ENCODE measurements around the gene PAXX. TPM values are rescaled to one million over a fixed set of nuclear protein-coding genes. Genes with fewer than 3 reads are reported as not detected.

PAXX gene
- polyA plus RNA-seq, 1 donor from 2014 or later, result 276 TPM

DNA sequence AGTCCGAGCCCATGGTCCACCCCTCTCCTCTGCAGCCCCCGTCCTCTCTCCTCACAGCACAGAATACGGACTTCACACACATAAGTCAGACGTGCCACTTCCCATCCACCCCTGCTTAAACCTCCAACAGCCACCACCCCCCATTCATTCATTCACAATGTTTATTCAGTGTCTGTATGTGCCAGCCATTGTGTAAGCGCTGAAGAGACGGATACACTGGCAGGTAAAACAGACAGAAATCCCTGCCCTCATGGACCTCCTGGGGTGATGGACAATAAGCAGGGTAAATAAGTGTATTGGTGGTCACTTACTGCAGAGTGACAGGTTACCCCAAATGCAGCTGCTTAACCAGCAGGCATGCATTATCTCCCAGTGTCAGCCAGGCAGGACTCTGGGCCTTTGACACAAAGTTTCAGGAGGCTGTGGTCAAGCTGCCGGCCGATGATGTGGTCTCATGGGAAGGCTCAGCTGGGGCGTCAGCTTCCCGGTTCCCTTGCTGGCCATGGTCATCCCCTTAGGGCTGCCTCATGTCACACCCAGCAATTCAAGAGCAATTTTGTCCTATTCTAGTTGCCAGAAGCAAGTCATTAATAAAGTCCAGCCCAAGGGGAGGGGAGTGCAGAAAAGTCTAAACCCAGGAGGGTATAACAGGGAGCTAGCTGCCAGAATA is 1.8 kb upstream of the PAXX start:
- TF ChIP-seq EP300 (conservative IDR thresholded peaks at IDR 0.05; ENCODE audit: poor library complexity, severe bottlenecking) (no peak), MXI1 (conservative IDR thresholded peaks at IDR 0.05; ENCODE audit: poor library complexity, severe bottlenecking) (no peak)
- TF ChIP-seq, protein P1, sequence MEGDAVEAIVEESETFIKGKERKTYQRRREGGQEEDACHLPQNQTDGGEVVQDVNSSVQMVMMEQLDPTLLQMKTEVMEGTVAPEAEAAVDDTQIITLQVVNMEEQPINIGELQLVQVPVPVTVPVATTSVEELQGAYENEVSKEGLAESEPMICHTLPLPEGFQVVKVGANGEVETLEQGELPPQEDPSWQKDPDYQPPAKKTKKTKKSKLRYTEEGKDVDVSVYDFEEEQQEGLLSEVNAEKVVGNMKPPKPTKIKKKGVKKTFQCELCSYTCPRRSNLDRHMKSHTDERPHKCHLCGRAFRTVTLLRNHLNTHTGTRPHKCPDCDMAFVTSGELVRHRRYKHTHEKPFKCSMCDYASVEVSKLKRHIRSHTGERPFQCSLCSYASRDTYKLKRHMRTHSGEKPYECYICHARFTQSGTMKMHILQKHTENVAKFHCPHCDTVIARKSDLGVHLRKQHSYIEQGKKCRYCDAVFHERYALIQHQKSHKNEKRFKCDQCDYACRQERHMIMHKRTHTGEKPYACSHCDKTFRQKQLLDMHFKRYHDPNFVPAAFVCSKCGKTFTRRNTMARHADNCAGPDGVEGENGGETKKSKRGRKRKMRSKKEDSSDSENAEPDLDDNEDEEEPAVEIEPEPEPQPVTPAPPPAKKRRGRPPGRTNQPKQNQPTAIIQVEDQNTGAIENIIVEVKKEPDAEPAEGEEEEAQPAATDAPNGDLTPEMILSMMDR (IDR thresholded peaks at IDR 0.05; ENCODE audit: poor library complexity, severe bottlenecking), result no peak
- H3K79me2 ChIP-seq (replicated peaks; ENCODE audit: insufficient read depth, low read length), result no peaks in the 10 kb centered on the region
- no peak overlapping the region for H3K9ac ChIP-seq (ENCODE audit: low read length)
- H3K27me3 ChIP-seq (ENCODE audit: insufficient read depth, low read depth, low read length), result peaks cover 13% of the 10 kb centered on the region
- no peak overlapping the region for H3K4me2 ChIP-seq (ENCODE audit: low read length)
- no peaks in the 10 kb centered on the region for H3K36me3 ChIP-seq (ENCODE audit: insufficient read depth, low read length)
- no peaks in the 10 kb centered on the region for H3F3A ChIP-seq (ENCODE audit: insufficient read depth, low read length, poor library complexity, severe bottlenecking)
- H3K9me2 ChIP-seq (ENCODE audit: insufficient read depth, low read length), result no peaks in the 10 kb centered on the region
- H3K27ac ChIP-seq (ENCODE audit: low read length), result no peak overlapping the region
- H3K9me3 ChIP-seq (ENCODE audit: low read length), result no peaks in the 10 kb centered on the region
- no peak overlapping the region for H3K4me3 ChIP-seq (ENCODE audit: low read length)
- H2AFZ ChIP-seq (ENCODE audit: low read depth, low read length), result no peak overlapping the region
- H4K20me1 ChIP-seq (ENCODE audit: insufficient read depth), result no peaks in the 10 kb centered on the region

- Histone ChIP-seq H3F3A (ENCODE audit: insufficient read depth, low read length, poor library complexity, severe bottlenecking) (no peaks in the 10 kb centered on the region), H3K36me3 (ENCODE audit: insufficient read depth, low read length) (no peaks in the 10 kb centered on the region), H3K4me3 (ENCODE audit: low read length) (peak overlapping the region; percentile 96), H3K79me2 (replicated peaks; ENCODE audit: insufficient read depth, low read length) (no peaks in the 10 kb centered on the region), H2AFZ (ENCODE audit: low read depth, low read length) (peak overlapping the region; percentile 70), H3K9me2 (ENCODE audit: insufficient read depth, low read length) (no peaks in the 10 kb centered on the region), H4K20me1 (ENCODE audit: insufficient read depth) (no peaks in the 10 kb centered on the region), H3K27me3 (ENCODE audit: insufficient read depth, low read depth, low read length) (no peaks in the 10 kb centered on the region), H3K9ac (ENCODE audit: low read length) (peak overlapping the region; percentile 81), H3K4me2 (ENCODE audit: low read length) (peak overlapping the region; percentile 87), H3K27ac (ENCODE audit: low read length) (peak overlapping the region; percentile 42), H3K9me3 (ENCODE audit: low read length) (no peaks in the 10 kb centered on the region)
- TF ChIP-seq, protein P1 (IDR thresholded peaks at IDR 0.05; ENCODE audit: poor library complexity, severe bottlenecking), result no peak
- no peak for TF ChIP-seq TAF1 (IDR thresholded peaks at IDR 0.05; ENCODE audit: low read depth)
- TF ChIP-seq, protein P2, sequence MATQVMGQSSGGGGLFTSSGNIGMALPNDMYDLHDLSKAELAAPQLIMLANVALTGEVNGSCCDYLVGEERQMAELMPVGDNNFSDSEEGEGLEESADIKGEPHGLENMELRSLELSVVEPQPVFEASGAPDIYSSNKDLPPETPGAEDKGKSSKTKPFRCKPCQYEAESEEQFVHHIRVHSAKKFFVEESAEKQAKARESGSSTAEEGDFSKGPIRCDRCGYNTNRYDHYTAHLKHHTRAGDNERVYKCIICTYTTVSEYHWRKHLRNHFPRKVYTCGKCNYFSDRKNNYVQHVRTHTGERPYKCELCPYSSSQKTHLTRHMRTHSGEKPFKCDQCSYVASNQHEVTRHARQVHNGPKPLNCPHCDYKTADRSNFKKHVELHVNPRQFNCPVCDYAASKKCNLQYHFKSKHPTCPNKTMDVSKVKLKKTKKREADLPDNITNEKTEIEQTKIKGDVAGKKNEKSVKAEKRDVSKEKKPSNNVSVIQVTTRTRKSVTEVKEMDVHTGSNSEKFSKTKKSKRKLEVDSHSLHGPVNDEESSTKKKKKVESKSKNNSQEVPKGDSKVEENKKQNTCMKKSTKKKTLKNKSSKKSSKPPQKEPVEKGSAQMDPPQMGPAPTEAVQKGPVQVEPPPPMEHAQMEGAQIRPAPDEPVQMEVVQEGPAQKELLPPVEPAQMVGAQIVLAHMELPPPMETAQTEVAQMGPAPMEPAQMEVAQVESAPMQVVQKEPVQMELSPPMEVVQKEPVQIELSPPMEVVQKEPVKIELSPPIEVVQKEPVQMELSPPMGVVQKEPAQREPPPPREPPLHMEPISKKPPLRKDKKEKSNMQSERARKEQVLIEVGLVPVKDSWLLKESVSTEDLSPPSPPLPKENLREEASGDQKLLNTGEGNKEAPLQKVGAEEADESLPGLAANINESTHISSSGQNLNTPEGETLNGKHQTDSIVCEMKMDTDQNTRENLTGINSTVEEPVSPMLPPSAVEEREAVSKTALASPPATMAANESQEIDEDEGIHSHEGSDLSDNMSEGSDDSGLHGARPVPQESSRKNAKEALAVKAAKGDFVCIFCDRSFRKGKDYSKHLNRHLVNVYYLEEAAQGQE (IDR thresholded peaks at IDR 0.05; ENCODE audit: borderline replicate concordance), result no peak
- no peak for TF ChIP-seq POLR2AphosphoS5 (IDR thresholded peaks at IDR 0.05)
- TF ChIP-seq RAD21 (conservative IDR thresholded peaks at IDR 0.05), result no peak
- TF ChIP-seq MXI1 (conservative IDR thresholded peaks at IDR 0.05; ENCODE audit: poor library complexity, severe bottlenecking), result no peak
- no peak for TF ChIP-seq SMC3 (conservative IDR thresholded peaks at IDR 0.05; ENCODE audit: poor library complexity)
- TF ChIP-seq EP300 (conservative IDR thresholded peaks at IDR 0.05; ENCODE audit: poor library complexity, severe bottlenecking), result no peak
- no peak for TF ChIP-seq EZH2 (IDR thresholded peaks at IDR 0.05; ENCODE audit: borderline replicate concordance, insufficient read depth, low read length, poor library complexity, severe bottlenecking)
Observed at GRCh38 chr9:136992819-136993369, 672 bp downstream of the PAXX start.

Measured in neural cell (in vitro differentiated cells).